IMR-90 (cell line): ENCODE data around the gene CDC20B. TPM values are rescaled to one million over a fixed set of nuclear protein-coding genes. Genes with fewer than 3 reads are reported as not detected.

Experiments
- ATAC-seq: fragments of 200-7000 bp; cut with Tn5 transposase; 2 replicates; pipeline ENCODE4 v1.9.1; 2020; ENCODE audit warnings: low read depth, mild to moderate bottlenecking, moderate library complexity
- BruUV-seq: library from RNA; stranded (reverse); fragments of 400-500 nt; replicated peaks from 2 replicates; lab custom pipeline; 2021; lab: Mats Ljungman, UMichigan
- CTCF ChIA-PET: fragments of 300-600 bp; formaldehyde crosslinking; extraction: SDS; loops from one replicate; lab custom pipeline; 2021; ENCODE audit warnings: antibody characterized with exemption; lab: Yijun Ruan, JAX
- POLR2A ChIA-PET: fragments of 300-600 bp; sonication (Branson Sonifier 250); formaldehyde crosslinking; loops from one replicate; lab custom pipeline; 2022; ENCODE audit warnings: antibody characterized with exemption; ENCODE audit not compliant: unreplicated experiment; lab: Charles Lee
- DNase-seq: peaks from one replicate; pipeline ENCODE4 v3.0.0; 2013
- H2AFZ ChIP-seq: replicated peaks from 2 replicates; pipeline ENCODE3; 2013; ENCODE audit warnings: low read length, mild to moderate bottlenecking; ENCODE audit not compliant: poor library complexity
- H2AK5ac ChIP-seq: 2 replicates; pipeline ENCODE4 v1.6.1; 2013; ENCODE audit warnings: low read depth, low read length, inconsistent platforms
- H2AK9ac ChIP-seq: replicated peaks from 2 replicates; pipeline ENCODE3; 2013; ENCODE audit warnings: mild to moderate bottlenecking, low read depth, low read length, moderate library complexity; ENCODE audit not compliant: poor library complexity
- H2BK120ac ChIP-seq: 2 replicates; pipeline ENCODE4 v1.6.1; 2013; ENCODE audit warnings: low read depth, low read length, inconsistent platforms
- H2BK15ac ChIP-seq: 3 replicates; pipeline ENCODE4 v1.6.1; 2013; ENCODE audit warnings: low read depth, low read length, inconsistent platforms
- H2BK20ac ChIP-seq: 2 replicates; pipeline ENCODE4 v1.6.1; 2013; ENCODE audit warnings: low read depth, mild to moderate bottlenecking, inconsistent platforms, low read length, moderate library complexity
- H2BK5ac ChIP-seq: 2 replicates; pipeline ENCODE4 v1.6.1; 2013; ENCODE audit warnings: mild to moderate bottlenecking, low read depth, low read length, inconsistent platforms; ENCODE audit not compliant: poor library complexity, severe bottlenecking
- H3K14ac ChIP-seq: replicated peaks from 2 replicates; pipeline ENCODE4 v1.6.1; 2013; ENCODE audit warnings: low read depth, low read length, inconsistent platforms
- H3K18ac ChIP-seq: 2 replicates; pipeline ENCODE4 v1.6.1; 2013; ENCODE audit warnings: low read depth, low read length, control low read depth
- H3K23ac ChIP-seq: 2 replicates; pipeline ENCODE4 v1.6.1; 2013; ENCODE audit warnings: low read depth, low read length, inconsistent platforms
- H3K27ac ChIP-seq: 2 replicates; pipeline ENCODE4 v1.5.1; 2013; ENCODE audit warnings: mild to moderate bottlenecking, control low read depth, low read length; ENCODE audit not compliant: insufficient read depth
- H3K27me3 ChIP-seq: 2 replicates; pipeline ENCODE4 v1.6.1; 2013; ENCODE audit warnings: low read length; ENCODE audit not compliant: control insufficient read depth, insufficient read depth
- H3K36me3 ChIP-seq: 2 replicates; pipeline ENCODE4 v1.6.1; 2013; ENCODE audit warnings: low read length, mixed read lengths; ENCODE audit not compliant: control insufficient read depth, insufficient read depth
- H3K4ac ChIP-seq: 2 replicates; pipeline ENCODE4 v1.6.1; 2013; ENCODE audit warnings: low read depth, low read length, inconsistent platforms
- H3K4me1 ChIP-seq: 2 replicates; pipeline ENCODE4 v1.6.1; 2013; ENCODE audit warnings: low read length, mixed read lengths; ENCODE audit not compliant: control insufficient read depth, insufficient read depth
- H3K4me2 ChIP-seq: 2 replicates; pipeline ENCODE4 v1.6.1; 2013; ENCODE audit warnings: low read depth, mild to moderate bottlenecking, control low read depth, low read length, moderate library complexity
- H3K4me3 ChIP-seq: 2 replicates; pipeline ENCODE4 v1.5.1; 2013; ENCODE audit warnings: low read depth, mild to moderate bottlenecking, control low read depth, low read length, moderate library complexity; ENCODE audit not compliant: insufficient read depth
- H3K56ac ChIP-seq: 2 replicates; pipeline ENCODE4 v1.6.1; 2013; ENCODE audit warnings: low read length, inconsistent platforms; ENCODE audit not compliant: insufficient read depth; ENCODE audit errors: extremely low read depth
- H3K79me1 ChIP-seq, 2 experiments: 2 replicates each; pipeline ENCODE4 v1.6.1; 2013; ENCODE audit warnings: low read length in 2 of 2, inconsistent platforms in 1 of 2, low read depth in 1 of 2
- H3K9ac ChIP-seq: 2 replicates; pipeline ENCODE4 v1.6.1; 2013; ENCODE audit warnings: low read depth, low read length, control low read depth
- H3K9me1 ChIP-seq: 2 replicates; pipeline ENCODE4 v1.6.1; 2013; ENCODE audit warnings: low read length, inconsistent platforms; ENCODE audit not compliant: insufficient read depth
- H3K9me3 ChIP-seq: 2 replicates; pipeline ENCODE4 v1.6.1; 2013; ENCODE audit warnings: low read length; ENCODE audit not compliant: control insufficient read depth, insufficient read depth
- H4K20me1 ChIP-seq: 2 replicates; pipeline ENCODE4 v1.6.1; 2013; ENCODE audit warnings: low read length, inconsistent platforms; ENCODE audit not compliant: insufficient read depth
- H4K5ac ChIP-seq: 2 replicates; pipeline ENCODE4 v1.6.1; 2013; ENCODE audit warnings: mild to moderate bottlenecking, low read depth, low read length, control low read depth
- H4K8ac ChIP-seq, 2 experiments: 2 replicates each; pipeline ENCODE4 v1.6.1; 2013; ENCODE audit warnings: low read depth in 2 of 2, low read length in 2 of 2, control low read depth in 1 of 2, inconsistent platforms in 1 of 2
- H4K91ac ChIP-seq: 2 replicates; pipeline ENCODE4 v1.6.1; 2013; ENCODE audit warnings: low read depth, low read length, inconsistent platforms; ENCODE audit not compliant: insufficient read depth
- CEBPB ChIP-seq: IDR thresholded peaks from 2 replicates; pipeline ENCODE4 v1.6.1; 2012; ENCODE audit warnings: low read depth, low read length, improper control_type of control experiment
- WGBS, 2 experiments: methylation state at CpG; one replicate each; pipeline versions ENCODE4 v1.1.5 to v1.1.7; 2013; ENCODE audit warnings: missing lambda C conversion rate in 2 of 2; ENCODE audit not compliant: insufficient read length in 1 of 2; ENCODE audit errors: extremely low coverage in 2 of 2; 5-methylcytosine and 5-hydroxymethylcytosine counted together
- dilution Hi-C: fragments of 300-500 bp; cut with HindIII; formaldehyde crosslinking; loops from one replicate; pipeline ENCODE4 v1.14.3; 2018; ENCODE audit warnings: low sequenced_read_pairs; ENCODE audit not compliant: unreplicated experiment
- in situ Hi-C: fragments of 300-500 bp; cut with MboI; formaldehyde crosslinking; loops from 3 replicates; pipeline ENCODE4 v1.14.3; 2019; ENCODE audit warnings: low sequenced_read_pairs, inconsistent platforms, mixed read lengths
- intact Hi-C: fragments of 100-400 bp; cut with micrococcal nuclease; formaldehyde crosslinking; loops from 2 replicates; pipeline ENCODE4 v1.10.0; 2022
- polyA plus RNA-seq, 3 experiments: library from polyadenylated mRNA; depleted of rRNA; stranded (reverse); fragments of >200 nt; gene quantifications; 2 replicates each; pipeline ENCODE4 v1.2.3, GENCODE V29; 2012; ENCODE audit warnings: low replicate concordance in 1 of 3
- total RNA-seq: library from RNA; depleted of rRNA; stranded (reverse); fragments of >200 nt; gene quantifications from 2 replicates; pipeline ENCODE4 v1.2.3, GENCODE V29; 2012
- TF ChIP-seq, protein P1 (sequence below): fragments of 150-350 bp; IDR thresholded peaks from 2 replicates; pipeline ENCODE4 v1.6.1; 2017; ENCODE audit warnings: mild to moderate bottlenecking, antibody characterized with exemption, low read length, low read depth

The CDC20B gene
- total and polyA plus RNA-seq, 2 of the 4 experiments (the other 2 are of a cell fraction) = not detected

DNA sequence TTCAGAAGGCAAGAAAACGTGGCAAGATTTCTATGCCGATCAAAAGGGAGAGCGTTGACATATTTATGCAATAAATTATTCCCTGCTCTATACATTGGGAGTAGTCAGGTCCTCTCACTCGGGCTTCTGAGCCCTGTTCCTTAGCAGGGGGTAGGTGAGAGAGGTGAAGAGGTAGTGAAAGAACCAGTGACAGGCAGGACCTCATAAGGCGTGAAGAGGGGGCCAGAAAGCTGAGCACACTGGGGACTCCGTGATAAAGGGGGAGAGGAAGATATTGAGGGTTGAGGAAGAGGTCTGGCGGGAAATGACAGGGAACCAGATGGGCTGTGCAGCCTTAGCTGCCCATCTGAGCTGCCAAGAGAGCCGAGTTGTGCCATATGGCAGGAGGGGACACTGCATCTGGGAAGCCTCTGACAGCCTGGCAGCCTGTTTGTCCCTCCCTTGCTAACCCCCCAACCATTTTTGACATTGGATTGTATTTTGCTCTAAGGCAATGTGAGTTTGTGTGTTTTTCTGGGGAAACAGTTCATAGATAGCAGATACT, 782 bp upstream of the CDC20B start:
- H3K9ac ChIP-seq = peak overlapping the region; percentile 18; the same call in 1 of the 2 replicates

More for the DNA sequence above, 782 bp upstream of the CDC20B start:
- no peak for DNase-seq
- Histone ChIP-seq H2BK5ac (no peak overlapping the region), H4K5ac (no peak overlapping the region), H3K23ac (peak overlapping the region; percentile 52), H3K14ac (no peak overlapping the region), H3K27ac (no peak overlapping the region), H3K9me3 (peaks cover 2% of the 10 kb centered on the region; the same call in 1 of the 2 replicates), H2AK9ac (no peak overlapping the region), H3K18ac (no peak overlapping the region), H3K27me3 (peaks cover 40% of the 10 kb centered on the region), H3K36me3 (no peaks in the 10 kb centered on the region), H2BK120ac (no peak overlapping the region), H3K4me3 (peak overlapping the region; percentile 45), H4K8ac (no peak overlapping the region), H2BK15ac (no peak overlapping the region), H3K9me1 (no peaks in the 10 kb centered on the region; the same call in 1 of the 2 replicates), H3K4me2 (peak overlapping the region; percentile 69), H3K4ac (0 out of 2 replicates have a peak overlapping the region, but pooled peaks have one; percentile 3), H2BK20ac (no peak overlapping the region), H2AK5ac (no peak overlapping the region), H4K91ac (no peak overlapping the region), H4K20me1 (peaks cover 6% of the 10 kb centered on the region; the same call in 1 of the 2 replicates), H3K79me1 (no peaks in the 10 kb centered on the region), H3K56ac (no peak overlapping the region), H3K4me1 (peaks cover 7% of the 10 kb centered on the region), H2AFZ (peak overlapping the region; percentile 87)
- intact Hi-C loops (loop anchor here (5.0 kb wide), 4 partner anchors 84 to 764 kb away; partner anchors contain the start of genes DHX29 and MTREX), dilution Hi-C loops (no loop called here), in situ Hi-C loops (loop anchor here (25.0 kb wide), 1 partner anchor 436 kb away; no protein-coding TSS in a partner anchor)
- CTCF ChIA-PET = interaction anchor here (0.7 to 1.3 kb wide), 2 partner anchors 8 to 14 kb away, joined by 3 read pairs; no protein-coding TSS in a partner anchor
- no TSS peak for BruUV-seq
- POLR2A ChIA-PET = no interaction called here
- no peak for ATAC-seq
- TF ChIP-seq, protein P1, sequence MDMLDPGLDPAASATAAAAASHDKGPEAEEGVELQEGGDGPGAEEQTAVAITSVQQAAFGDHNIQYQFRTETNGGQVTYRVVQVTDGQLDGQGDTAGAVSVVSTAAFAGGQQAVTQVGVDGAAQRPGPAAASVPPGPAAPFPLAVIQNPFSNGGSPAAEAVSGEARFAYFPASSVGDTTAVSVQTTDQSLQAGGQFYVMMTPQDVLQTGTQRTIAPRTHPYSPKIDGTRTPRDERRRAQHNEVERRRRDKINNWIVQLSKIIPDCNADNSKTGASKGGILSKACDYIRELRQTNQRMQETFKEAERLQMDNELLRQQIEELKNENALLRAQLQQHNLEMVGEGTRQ = no peak
- no peak for TF ChIP-seq CEBPB
- WGBS, 2 experiments = 0% methylated on average over 1 of the region's 8 CpGs; no CpG with 5 or more reads in 1 of the 2 experiments
